Upper lobe of left lung (tissue), 6 donors: ENCODE results near the gene GRAP. TPM values are rescaled to one million over a fixed set of nuclear protein-coding genes. Genes with fewer than 3 reads are reported as not detected.

Source experiments
- ATAC-seq, 2 donors: fragments of 200-7000 bp; cut with Tn5 transposase; one replicate each; pipeline ENCODE4 v1.9.1; 2022; ENCODE audit warnings: mild to moderate bottlenecking in 2 of 2, moderate library complexity in 2 of 2; ENCODE audit not compliant: low FRiP score in 2 of 2
- DNase-seq, 2 donors: peaks; one replicate each; pipeline ENCODE4 v3.0.0-alpha.2; 2019 to 2020
- H3K27ac ChIP-seq, 4 donors: fragments of 200-600 bp; sonication (generic); one replicate each; pipeline ENCODE4 v1.5.1; 2016 to 2019
- H3K27me3 ChIP-seq, 4 donors: fragments of 200-600 bp; sonication (generic); one replicate each; pipeline ENCODE4 v1.5.1; 2017 to 2019
- H3K36me3 ChIP-seq, 4 donors: fragments of 200-600 bp; sonication (generic); one replicate each; pipeline ENCODE4 v1.5.1; 2016 to 2019
- H3K4me1 ChIP-seq, 4 donors: fragments of 200-600 bp; sonication (generic); one replicate each; pipeline ENCODE4 v1.5.1; 2018 to 2019
- H3K4me3 ChIP-seq, 4 donors: fragments of 200-600 bp; sonication (generic); one replicate each; pipeline ENCODE4 v1.5.1; 2017 to 2019; ENCODE audit warnings: mild to moderate bottlenecking in 2 of 4, moderate library complexity in 1 of 4
- H3K9me3 ChIP-seq, 4 donors: fragments of 200-600 bp; sonication (generic); one replicate each; pipeline ENCODE4 v1.5.1; 2018 to 2019
- CTCF ChIP-seq, 6 experiments: fragments of 450-650 bp in 4 of 6; fragments of 200-600 bp in 2 of 6; sonication (generic) in 2 of 6; IDR thresholded peaks; one replicate each; pipeline ENCODE4 v1.5.1; 2016 to 2019; ENCODE audit warnings: antibody characterized with exemption in 6 of 6
- EP300 ChIP-seq, 4 donors: sonication (generic); formaldehyde crosslinking; IDR thresholded peaks; one replicate each; pipeline ENCODE4 v1.5.1; 2017; ENCODE audit warnings: antibody characterized with exemption in 4 of 4, control low read depth in 2 of 4
- POLR2A ChIP-seq, 4 donors: fragments of 450-650 bp; IDR thresholded peaks; one replicate each; pipeline ENCODE4 v1.5.1; 2016 to 2017; ENCODE audit warnings: antibody characterized with exemption in 4 of 4, mild to moderate bottlenecking in 2 of 4
- POLR2AphosphoS5 ChIP-seq, 2 donors: sonication (generic); formaldehyde crosslinking; IDR thresholded peaks; one replicate each; pipeline ENCODE4 v1.5.1; 2017; ENCODE audit warnings: antibody characterized with exemption in 2 of 2
- WGBS, 2 donors: methylation state at CpG; one replicate each; pipeline ENCODE4 v1.1.5; 2017 to 2018; 5-methylcytosine and 5-hydroxymethylcytosine counted together
- total RNA-seq, 6 donors: library from RNA; depleted of rRNA in 4 of 6; stranded (reverse); fragments of >200 nt in 4 of 6; gene quantifications; one replicate each; pipeline versions ENCODE4 v1.1.0 to v1.2.1, GENCODE V29; 2016 to 2021
- donor health status: DM: no; HTN: no; CAD: no; lungs with moderate emphysema.
- donor health status: DM: no; HTN: yes; CAD: no; lungs with severe emphysema.

GRAP gene
- total RNA-seq, 6 donors from 2014 or later: 3.1 to 11.3 (median 4.8) TPM

GRCh38 chr17:18978655-18979054 is 68.1 kb downstream of the GRAP start:
- H3K9me3 ChIP-seq: no peaks in the 10 kb centered on the region
- no peak overlapping the region for H3K27ac ChIP-seq
- WGBS, 2 donors: 96% methylated on average over 11 to 17 of the region's 17 CpGs
- ATAC-seq: no peak
- no peaks in the 10 kb centered on the region for H3K4me1 ChIP-seq
- peaks cover 0 to 26% (median 11%) of the 10 kb centered on the region in 4 donors for H3K36me3 ChIP-seq
- no peak overlapping the region for H3K4me3 ChIP-seq
- DNase-seq: no peak
- TF ChIP-seq EP300 (IDR thresholded peaks at IDR 0.05): no peak
- no peak for TF ChIP-seq POLR2A (IDR thresholded peaks at IDR 0.05)
- no peak for TF ChIP-seq POLR2AphosphoS5 (IDR thresholded peaks at IDR 0.05)
- H3K27me3 ChIP-seq: no peaks in the 10 kb centered on the region

DNA sequence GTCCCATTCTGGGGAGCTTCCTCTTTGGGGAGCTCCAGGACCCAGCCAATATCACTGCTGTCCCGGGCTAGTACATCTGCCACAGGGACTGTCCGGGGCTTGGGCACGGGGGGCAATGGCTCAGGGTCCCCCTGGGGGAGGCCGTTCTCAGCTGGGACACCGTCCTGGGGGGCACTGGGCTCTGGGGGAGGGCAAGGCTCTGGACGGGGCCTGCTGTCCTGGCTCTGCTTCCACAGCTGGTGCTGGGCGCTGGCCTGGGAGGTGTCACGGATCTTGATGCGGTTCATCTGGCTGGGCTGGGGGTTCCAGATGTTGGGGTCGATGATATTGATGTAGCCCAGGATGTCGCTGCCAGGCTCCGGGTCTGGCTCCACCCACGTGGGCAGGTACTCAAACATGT is 68.7 kb downstream of the GRAP start:
- ATAC-seq: no peak
- no peaks in the 10 kb centered on the region for H3K4me1 ChIP-seq
- no peaks in the 10 kb centered on the region for H3K27me3 ChIP-seq
- no peaks in the 10 kb centered on the region for H3K9me3 ChIP-seq
- no peak overlapping the region for H3K4me3 ChIP-seq
- no peak for TF ChIP-seq EP300 (IDR thresholded peaks at IDR 0.05)
- TF ChIP-seq CTCF (IDR thresholded peaks at IDR 0.05): no peak
- TF ChIP-seq POLR2AphosphoS5 (IDR thresholded peaks at IDR 0.05): no peak
- TF ChIP-seq POLR2A (IDR thresholded peaks at IDR 0.05): no peak
- WGBS, 2 donors: 97 to 100% methylated on average over 1 to 11 of the region's 13 CpGs
- H3K27ac ChIP-seq: no peak overlapping the region
- peaks cover 0 to 26% (median 11%) of the 10 kb centered on the region in 4 donors for H3K36me3 ChIP-seq
- no peak for DNase-seq

DNA sequence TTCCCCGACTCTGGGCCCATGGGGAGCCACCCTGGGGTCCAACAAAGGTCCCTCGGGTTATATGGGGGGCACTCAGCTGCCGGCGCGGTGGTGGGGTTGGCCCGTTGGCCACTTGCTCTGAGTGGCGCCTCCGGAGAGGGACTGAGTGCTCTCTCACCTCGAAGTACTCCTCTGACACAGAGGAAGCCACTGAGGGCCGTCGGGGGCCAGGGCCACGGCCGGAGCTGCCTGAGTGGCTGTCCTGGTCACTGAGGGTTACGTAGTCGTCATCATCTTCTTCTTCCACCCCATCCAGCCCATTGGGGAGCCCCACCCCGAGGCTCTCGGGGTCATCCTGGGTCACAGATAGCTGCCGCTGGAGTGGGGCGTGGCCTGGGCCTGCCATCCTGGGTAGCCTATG is 69.1 kb downstream of the GRAP start:
- ATAC-seq (no peak), DNase-seq (no peak)
- H3K36me3 ChIP-seq: peaks cover 0 to 26% (median 11%) of the 10 kb centered on the region in 4 donors
- TF ChIP-seq CTCF (IDR thresholded peaks at IDR 0.05) (no peak), POLR2A (IDR thresholded peaks at IDR 0.05) (no peak), POLR2AphosphoS5 (IDR thresholded peaks at IDR 0.05) (no peak), EP300 (IDR thresholded peaks at IDR 0.05) (no peak)
- H3K9me3 ChIP-seq: no peaks in the 10 kb centered on the region
- H3K27me3 ChIP-seq: no peaks in the 10 kb centered on the region
- H3K4me3 ChIP-seq: no peak overlapping the region
- H3K4me1 ChIP-seq: no peaks in the 10 kb centered on the region
- H3K27ac ChIP-seq: no peak overlapping the region
- 96% methylated on average over 13 to 19 of the region's 19 CpGs for WGBS, 2 donors

DNA sequence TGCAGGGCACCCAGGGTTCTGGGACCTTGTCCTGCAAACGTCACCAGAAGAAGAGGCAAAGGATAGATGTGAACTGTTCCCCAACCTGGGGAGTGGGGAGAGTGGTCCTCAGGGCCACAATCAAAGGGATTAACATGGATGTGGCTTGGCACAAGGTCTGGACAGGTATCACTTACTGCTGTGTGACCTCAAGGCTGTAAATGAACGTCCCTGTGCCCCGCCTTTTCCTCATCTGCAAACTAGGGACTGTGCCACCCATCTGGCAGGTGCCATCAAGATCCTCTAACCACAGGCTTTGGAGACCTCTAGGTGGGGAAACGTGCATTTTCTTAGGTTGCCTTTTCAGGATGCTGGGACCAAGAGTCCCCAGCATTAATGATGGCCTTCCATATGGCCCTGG is 69.7 kb downstream of the GRAP start:
- ATAC-seq: no peak
- H3K9me3 ChIP-seq: no peaks in the 10 kb centered on the region
- no peak overlapping the region for H3K27ac ChIP-seq
- H3K36me3 ChIP-seq: peaks cover 0 to 26% (median 11%) of the 10 kb centered on the region in 4 donors
- WGBS, 2 donors: 90 to 96% methylated on average over 2 to 4 of the region's 4 CpGs
- H3K4me1 ChIP-seq: no peaks in the 10 kb centered on the region
- H3K27me3 ChIP-seq: no peaks in the 10 kb centered on the region
- H3K4me3 ChIP-seq: no peak overlapping the region
- no peak for DNase-seq
- TF ChIP-seq POLR2AphosphoS5 (IDR thresholded peaks at IDR 0.05) (no peak), CTCF (IDR thresholded peaks at IDR 0.05) (no peak), EP300 (IDR thresholded peaks at IDR 0.05) (no peak), POLR2A (IDR thresholded peaks at IDR 0.05) (no peak)

GRCh38 chr17:18976201-18976600 is 70.6 kb downstream of the GRAP start:
- DNase-seq (no peak), ATAC-seq (no peak)
- Histone ChIP-seq H3K4me3 (no peak overlapping the region), H3K4me1 (no peaks in the 10 kb centered on the region), H3K9me3 (no peaks in the 10 kb centered on the region), H3K27me3 (no peaks in the 10 kb centered on the region), H3K27ac (no peak overlapping the region), H3K36me3 (peaks cover 0 to 26% (median 11%) of the 10 kb centered on the region in 4 donors)
- WGBS, 2 donors: 71 to 93% methylated on average over 4 of the region's 4 CpGs
- no peak for TF ChIP-seq EP300 (IDR thresholded peaks at IDR 0.05)
- no peak for TF ChIP-seq CTCF (IDR thresholded peaks at IDR 0.05)
- TF ChIP-seq POLR2AphosphoS5 (IDR thresholded peaks at IDR 0.05): no peak
- TF ChIP-seq POLR2A (IDR thresholded peaks at IDR 0.05): no peak
